SU-DHL-6 (cell line): Measurements from ENCODE around the gene EFCAB8.

Source experiments
- CTCF ChIP-seq: fragments of 200-600 bp; sonication (generic); IDR thresholded peaks from one replicate; pipeline ENCODE4 v1.5.1; 2017; ENCODE audit warnings: antibody characterized with exemption, mild to moderate bottlenecking, low read length, moderate library complexity; ENCODE audit not compliant: insufficient read depth, poor library complexity, severe bottlenecking
- EZH2phosphoT487 ChIP-seq: fragments of 200-600 bp; sonication (generic), shearing (Covaris generic); conservative IDR thresholded peaks from 2 replicates; pipeline ENCODE4 v1.6.1; 2018; ENCODE audit warnings: mild to moderate bottlenecking, antibody characterized with exemption, low read length, moderate library complexity, mixed read lengths

- TF ChIP-seq CTCF (no peak), EZH2phosphoT487 (no peak)
These were observed 104.5 kb downstream of the EFCAB8 start for GRCh38 chr20:32963176-32963575.
